Erythroblast (primary cell): ENCODE measurements around the gene OR13A1.

Source experiments
- GATA1 ChIP-seq: IDR thresholded peaks from 2 replicates; pipeline ENCODE4 v1.6.1; 2011; ENCODE audit warnings: low read depth, mild to moderate bottlenecking, control low read depth, low read length, moderate library complexity
- POLR2A ChIP-seq: IDR thresholded peaks from 2 replicates; pipeline ENCODE4 v1.6.1; 2011; ENCODE audit warnings: mild to moderate bottlenecking, low read length

GRCh38 chr10:45256246-45256645, 59.2 kb downstream of the OR13A1 start:
- no peak for TF ChIP-seq POLR2A
- no peak for TF ChIP-seq GATA1
